LoVo (cell line): Measurements from ENCODE around the gene TMEM86B.
"Not testable (repeated sequence)": the region's sequence is repeated elsewhere in the genome, so short reads cannot be mapped to it uniquely, and the experiment has no call there.

Experiments used
- DNase-seq: peaks from one replicate; pipeline ENCODE4 v3.0.0-alpha.2; 2016; ENCODE audit warnings: low spot score

TMEM86B gene

GRCh38 chr19:55220525-55220924 is 8.0 kb downstream of the TMEM86B start:
- DNase-seq = no peak

DNA sequence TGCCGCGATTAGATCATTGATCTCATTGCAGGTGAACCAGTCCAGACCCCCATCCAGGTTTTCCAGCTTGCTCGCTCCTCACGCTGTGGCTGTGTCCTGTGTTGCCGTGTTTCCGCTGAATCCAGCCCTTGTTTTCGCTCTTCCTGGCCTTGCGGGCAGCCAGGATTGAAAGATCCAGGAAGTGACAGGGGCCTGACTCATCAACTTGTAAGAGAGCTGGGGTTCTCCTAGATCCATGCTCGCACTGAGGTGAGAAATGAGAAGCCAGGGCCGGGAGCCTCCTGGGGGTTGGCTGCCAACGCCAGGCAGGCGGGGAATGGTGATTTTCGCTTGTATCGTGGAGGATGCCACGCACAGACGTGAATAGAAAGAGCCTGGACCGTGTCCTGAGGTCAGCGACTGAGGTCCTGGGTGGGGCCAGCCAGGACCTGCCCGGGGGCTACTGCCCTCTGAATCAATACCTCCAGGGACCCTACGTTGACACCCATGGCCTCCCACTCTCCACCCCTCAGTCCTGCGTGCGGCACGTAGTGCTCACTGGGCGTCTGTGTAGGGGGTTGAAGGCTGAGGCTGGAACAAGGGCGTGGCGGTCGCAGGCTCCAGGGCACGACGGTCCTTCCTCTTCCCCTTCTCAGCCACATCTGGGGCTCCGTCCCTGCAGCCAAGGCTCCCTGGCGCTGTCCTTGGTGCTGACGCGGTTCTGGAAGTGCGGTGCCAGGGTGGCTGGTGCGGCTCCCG is 11.9 kb downstream of the TMEM86B start:
- DNase-seq = peak; percentile 96

- no peak for DNase-seq
These were observed 15.0 kb downstream of the TMEM86B start for GRCh38 chr19:55213547-55213946.

DNA sequence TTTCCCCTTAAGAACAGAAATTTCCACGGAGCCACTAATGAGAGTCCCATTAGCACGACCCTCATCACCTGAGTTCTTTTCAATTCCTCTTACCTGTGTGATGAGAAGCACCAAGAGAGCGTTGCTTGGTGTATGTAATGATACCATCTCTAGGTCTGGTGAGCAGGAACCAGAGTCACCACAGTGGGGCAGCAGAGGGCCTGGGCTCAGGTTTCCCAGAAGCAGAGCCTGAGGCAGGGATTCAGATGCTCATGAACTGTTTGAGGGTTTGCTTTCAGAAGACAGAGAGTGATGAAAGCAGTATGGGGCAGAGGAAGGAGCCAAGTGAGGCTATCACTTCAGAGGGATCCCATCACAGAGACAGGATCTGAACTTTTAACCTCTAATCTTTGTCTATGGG is 16.1 kb downstream of the TMEM86B start:
- DNase-seq = peak; percentile 83

- DNase-seq = peak; percentile 91
These were observed 18.7 kb downstream of the TMEM86B start for GRCh38 chr19:55209693-55210472.

GRCh38 chr19:55208880-55209692 is 19.5 kb downstream of the TMEM86B start, which contains the start of gene PTPRH:
Gene PTPRH, minus strand, starts transcription at chr19:55209501. Its CDS starts 68 bp downstream, at chr19:55209433.
- DNase-seq = peak; percentile 56

- DNase-seq = peak; percentile 91
These were observed 21.7 kb downstream of the TMEM86B start for GRCh38 chr19:55206664-55207500.

GRCh38 chr19:55202199-55202598 is 26.4 kb downstream of the TMEM86B start:
- not testable (repeated sequence) for DNase-seq

DNA sequence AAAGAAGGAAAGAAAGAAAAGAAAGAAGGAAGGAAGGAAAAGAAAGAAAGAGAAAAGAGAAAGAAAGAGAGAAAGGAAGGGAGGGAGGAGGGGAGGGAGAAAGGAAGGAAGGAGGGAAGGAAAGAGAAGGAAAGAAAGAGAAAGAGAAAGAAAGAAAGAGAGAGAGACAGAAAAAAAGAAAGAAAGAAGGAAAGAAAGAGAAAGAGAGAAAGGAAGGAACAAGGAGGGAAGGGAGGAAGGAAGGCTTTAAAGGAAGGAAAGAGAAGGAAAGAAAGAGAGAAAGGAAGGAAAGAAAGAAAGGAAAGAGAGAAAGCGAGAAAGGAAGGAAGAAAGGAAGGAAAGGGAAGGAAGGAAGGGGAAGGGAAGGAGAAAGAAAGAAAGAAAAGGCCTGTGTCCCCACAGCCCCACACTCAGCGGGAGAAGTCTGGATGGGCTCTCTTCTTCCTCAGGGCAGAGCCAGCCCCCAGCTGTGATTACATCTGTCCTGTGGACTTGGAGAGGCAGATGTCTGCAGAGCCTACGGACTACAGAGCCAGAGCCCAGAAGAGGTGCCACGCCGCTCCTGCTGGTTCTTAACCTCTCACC is 28.9 kb downstream of the TMEM86B start:
- DNase-seq = no peak

DNA sequence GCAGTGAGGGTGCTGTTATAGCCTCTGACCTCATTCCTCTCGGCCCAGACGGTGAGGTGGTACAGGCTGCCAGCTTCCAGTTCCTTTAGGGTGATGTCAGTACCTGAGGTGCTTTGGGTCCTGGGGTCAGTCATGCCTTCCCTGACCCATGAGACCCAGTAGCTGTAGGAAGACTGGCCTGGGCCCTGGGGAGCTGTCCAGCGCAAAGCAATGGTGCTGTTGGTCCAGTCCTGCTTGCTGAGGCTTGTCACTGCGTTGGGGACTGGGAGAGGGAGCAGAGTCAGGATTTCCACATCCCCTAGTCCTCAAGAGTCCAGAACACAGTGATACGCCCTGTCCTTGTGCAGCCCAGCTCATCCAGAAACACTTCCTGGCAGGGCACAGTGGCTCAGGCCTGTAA is 29.9 kb downstream of the TMEM86B start:
- no peak for DNase-seq

GRCh38 chr19:55197528-55197927 is 31.0 kb downstream of the TMEM86B start:
- no peak for DNase-seq

- no peak for DNase-seq
These were observed 31.8 kb downstream of the TMEM86B start for GRCh38 chr19:55196803-55197202.

- no peak for DNase-seq
These were observed 35.1 kb downstream of the TMEM86B start for GRCh38 chr19:55193481-55193880.

DNA sequence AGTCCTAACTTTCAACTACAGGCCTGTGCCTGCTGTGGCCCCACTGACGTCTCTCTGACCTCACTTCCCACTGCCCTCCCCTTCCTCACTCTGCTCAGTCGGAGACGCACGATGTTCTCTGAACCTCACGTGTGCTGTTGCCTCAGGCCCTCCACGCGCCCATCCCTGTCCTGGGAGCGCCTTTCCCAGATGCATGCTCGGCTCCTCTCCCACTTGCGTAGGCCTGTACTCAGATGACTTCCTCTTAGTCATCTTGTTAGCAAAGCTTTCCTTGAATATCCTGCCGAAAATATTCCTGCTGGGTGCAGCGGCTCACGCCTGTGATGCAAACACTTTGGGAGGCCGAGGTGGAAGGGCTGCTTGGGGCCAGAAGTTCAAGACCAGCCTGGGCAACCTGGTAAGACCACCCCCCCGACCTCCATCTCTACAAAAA is 39.1 kb downstream of the TMEM86B start:
- no peak for DNase-seq

DNA sequence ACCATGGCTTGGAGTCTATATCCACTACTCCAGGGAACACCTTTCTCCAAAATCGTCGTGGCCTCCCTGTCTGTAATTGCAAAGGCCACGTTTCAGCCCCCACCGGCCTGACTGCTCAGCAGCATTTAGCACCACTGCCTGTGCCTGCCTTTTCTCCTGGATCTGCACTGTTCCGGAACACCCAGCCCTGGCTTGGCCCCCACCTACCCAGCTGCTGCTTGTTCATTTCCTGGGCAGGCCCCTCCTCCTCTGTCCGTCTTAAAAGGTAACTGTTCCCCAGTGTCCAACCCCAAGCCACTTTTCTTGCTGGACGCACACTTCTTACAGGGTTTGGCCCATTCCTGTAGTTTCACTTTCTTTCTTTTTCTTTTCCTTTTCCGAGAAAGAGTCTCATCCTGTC is 39.9 kb downstream of the TMEM86B start:
- DNase-seq = no peak

- no peak for DNase-seq
These were observed 42.5 kb downstream of the TMEM86B start for GRCh38 chr19:55186080-55186479.

DNA sequence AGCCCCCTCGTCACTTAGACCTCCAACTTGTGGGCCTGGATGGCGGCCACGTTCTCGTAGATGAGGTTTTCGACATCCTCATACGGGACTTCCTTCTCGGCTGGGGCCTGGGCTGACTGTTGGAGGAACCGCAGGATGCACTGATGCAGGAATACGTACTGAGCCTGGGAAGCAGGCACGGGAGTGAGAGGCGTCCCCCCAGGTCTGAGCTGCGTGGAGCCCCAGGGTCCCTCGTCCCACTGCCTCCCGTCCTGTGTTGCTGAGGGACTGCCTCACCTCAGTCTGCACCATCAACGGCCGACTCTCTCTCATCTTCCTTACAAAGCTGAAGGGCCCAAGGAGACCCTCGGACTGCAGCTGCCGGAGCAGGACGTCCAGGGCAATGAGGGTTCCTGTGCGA is 46.8 kb downstream of the TMEM86B start:
- DNase-seq = no peak

DNA sequence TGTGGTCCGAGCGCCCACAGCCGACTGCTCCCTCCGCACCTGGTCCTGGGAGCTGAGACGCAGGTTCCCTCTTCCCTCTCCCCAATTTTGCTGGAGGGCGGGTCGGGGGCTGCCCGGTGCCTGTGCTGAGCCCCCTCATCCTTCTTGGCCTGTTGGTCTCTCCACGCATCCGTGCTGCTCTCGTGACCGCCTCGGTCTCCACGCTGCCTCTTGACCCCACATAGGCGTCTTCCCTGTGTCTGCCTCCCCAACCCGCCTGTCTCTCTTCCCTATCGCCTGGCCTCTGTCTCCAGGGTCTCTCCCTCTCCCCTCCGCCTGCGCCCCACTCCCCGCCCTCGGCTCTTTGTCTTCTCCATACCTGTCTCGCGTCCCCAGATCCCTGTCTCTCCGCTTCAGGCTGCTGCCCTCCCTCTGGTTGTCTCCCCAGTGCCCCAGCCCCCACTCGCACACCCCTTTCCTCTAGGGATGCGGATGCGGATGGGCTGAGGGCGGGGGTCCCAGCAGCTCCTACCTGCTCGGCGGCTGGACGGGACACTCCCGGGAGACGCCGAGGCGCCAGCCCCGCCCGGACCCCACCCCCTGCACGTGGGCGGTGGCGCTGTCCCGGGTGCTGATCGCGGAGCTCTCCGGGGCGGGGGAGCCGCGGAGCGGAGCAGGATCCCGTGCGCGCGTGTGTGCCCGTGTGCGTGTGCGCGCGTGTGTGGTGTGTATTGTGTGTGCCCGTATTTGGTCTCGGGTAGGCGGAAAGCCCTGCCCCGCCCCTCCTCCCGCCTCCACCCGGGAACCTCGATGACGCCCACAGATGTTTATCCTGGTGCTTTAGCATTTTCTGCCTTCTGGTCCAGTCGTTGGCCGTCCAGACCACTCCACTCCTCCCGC is 48.7 kb downstream of the TMEM86B start, which contains the start of gene SYT5:
TSS of gene SYT5 (minus strand) at position 684 of the 879 bp plus-strand sequence. CDS start 1,248 bp downstream, outside the sequence.
- no peak for DNase-seq

- DNase-seq = no peak
These were observed 49.6 kb downstream of the TMEM86B start for GRCh38 chr19:55178781-55179599.
